HepG2 (cell line): ENCODE results near the gene TMEM129. TPM values are rescaled to one million over a fixed set of nuclear protein-coding genes. Genes with fewer than 3 reads are reported as not detected.

Experiments
- AKNA ChIP-seq: sonication (generic); formaldehyde crosslinking; IDR thresholded peaks from 2 replicates; pipeline ENCODE4 v1.4.0; 2020; ENCODE audit warnings: missing genetic modification reagents, borderline replicate concordance
- BHLHE40 ChIP-seq: IDR thresholded peaks from 2 replicates; pipeline ENCODE4 v1.6.1; 2011; ENCODE audit warnings: low read length, improper control_type of control experiment
- GATAD1 ChIP-seq: IDR thresholded peaks from 2 replicates; pipeline ENCODE4 v1.6.1; 2016; ENCODE audit warnings: missing genetic modification reagents, missing compliant biosample characterization
- GZF1 ChIP-seq: sonication (generic); formaldehyde crosslinking; IDR thresholded peaks from 2 replicates; pipeline ENCODE4 v1.5.1; 2020; ENCODE audit warnings: mild to moderate bottlenecking, missing genetic modification reagents
- KLF9 ChIP-seq: IDR thresholded peaks from 2 replicates; pipeline ENCODE4 v1.6.1; 2016; ENCODE audit warnings: low read depth
- MAZ ChIP-seq, 2 experiments: sonication (generic) in 1 of 2; formaldehyde crosslinking in 1 of 2; IDR thresholded peaks; 2 replicates each; pipeline versions ENCODE4 v1.5.0 to v1.6.1; 2012 to 2020; ENCODE audit warnings: low read depth in 2 of 2, mild to moderate bottlenecking in 2 of 2, borderline replicate concordance in 1 of 2, improper control_type of control experiment in 1 of 2, low read length in 1 of 2, missing genetic modification reagents in 1 of 2, moderate library complexity in 1 of 2
- NRL ChIP-seq: sonication (generic); formaldehyde crosslinking; IDR thresholded peaks from 2 replicates; pipeline ENCODE4 v1.5.0; 2020; ENCODE audit warnings: missing genetic modification reagents, mild to moderate bottlenecking, moderate library complexity, borderline replicate concordance
- PATZ1 ChIP-seq: sonication (generic); formaldehyde crosslinking; IDR thresholded peaks from 2 replicates; pipeline ENCODE4 v1.4.0; 2020; ENCODE audit warnings: missing genetic modification reagents
- RBFOX2 ChIP-seq: fragments of 200-400 bp; formaldehyde crosslinking; IDR thresholded peaks from 2 replicates; pipeline ENCODE4 v1.6.1; 2017; ENCODE audit warnings: low read depth, mild to moderate bottlenecking, low read length
- SMAD9 ChIP-seq: sonication (generic); formaldehyde crosslinking; IDR thresholded peaks from 2 replicates; pipeline ENCODE4 v1.5.1; 2020; ENCODE audit warnings: mild to moderate bottlenecking, missing genetic modification reagents
- TBX2 ChIP-seq: sonication (generic); formaldehyde crosslinking; IDR thresholded peaks from 2 replicates; pipeline ENCODE4 v1.5.0; 2020; ENCODE audit warnings: missing genetic modification reagents, mild to moderate bottlenecking, borderline replicate concordance
- TERF1 ChIP-seq: sonication (generic); formaldehyde crosslinking; IDR thresholded peaks from 2 replicates; pipeline ENCODE4 v1.8.0; 2022; ENCODE audit warnings: mild to moderate bottlenecking, missing genetic modification reagents, moderate library complexity
- ZFY ChIP-seq: sonication (generic); formaldehyde crosslinking; IDR thresholded peaks from 2 replicates; pipeline ENCODE4 v1.4.0; 2020; ENCODE audit warnings: missing genetic modification reagents
- ZNF44 ChIP-seq: sonication (generic); formaldehyde crosslinking; IDR thresholded peaks from 2 replicates; pipeline ENCODE4 v1.5.1; 2020; ENCODE audit warnings: mild to moderate bottlenecking, missing genetic modification reagents
- ZNF574 ChIP-seq: sonication (generic); formaldehyde crosslinking; IDR thresholded peaks from 2 replicates; pipeline ENCODE4 v1.4.0; 2020; ENCODE audit warnings: missing genetic modification reagents
- ZNF639 ChIP-seq: conservative IDR thresholded peaks from 2 replicates; pipeline ENCODE4 v1.6.1; 2018; ENCODE audit warnings: missing genetic modification reagents
- polyA plus RNA-seq, 8 experiments: library from polyadenylated mRNA; depleted of rRNA in 3 of 8; stranded (reverse) in 7 of 8; unstranded in 1 of 8; fragments of >200 nt; fragmentation: Illumina TruSeq in 4 of 8; extraction: Trizol in 4 of 8; gene quantifications; 2 replicates each; pipeline versions ENCODE4 v1.2.1 to v1.2.3, GENCODE V29; 2011 to 2016; ENCODE audit warnings: low read depth in 4 of 8, missing spikeins in 1 of 8, mixed read lengths in 1 of 8; ENCODE audit not compliant: insufficient read depth in 1 of 8
- total RNA-seq, 5 experiments: library from RNA; depleted of rRNA; stranded (reverse); fragments of >200 nt; fragmentation: Illumina TruSeq; extraction: Trizol; gene quantifications; 2 replicates each; pipeline ENCODE4 v1.2.3, GENCODE V29; 2016; ENCODE audit warnings: low read depth in 1 of 5

Gene TMEM129
- total and polyA plus RNA-seq, 2 of the 13 experiments (the other 11 are each of a cell fraction or from before 2014, with no cell fraction given): 19.0 to 25.8 TPM

GRCh38 chr4:1768367-1769034 lies 47.4 kb upstream of the TMEM129 start (continued):
- no peak for TF ChIP-seq AKNA (CRISPR knock-in tag)
- no peak for TF ChIP-seq ZNF44 (CRISPR knock-in tag)
- no peak for TF ChIP-seq GATAD1 (CRISPR knock-in tag)
- TF ChIP-seq GZF1 (CRISPR knock-in tag): no peak
- peak; percentile 97 for TF ChIP-seq PATZ1 (CRISPR knock-in tag)
- TF ChIP-seq TBX2 (CRISPR knock-in tag): peak; percentile 47
- TF ChIP-seq SMAD9 (CRISPR knock-in tag): no peak
- TF ChIP-seq NRL (CRISPR knock-in tag): peak; percentile 38; the same call in 1 of the 2 replicates
- TF ChIP-seq MAZ (IDR thresholded peaks at IDR 0.05; ENCODE audit: borderline replicate concordance, low read depth, low read length): no peak
- TF ChIP-seq MAZ (CRISPR knock-in tag; IDR thresholded peaks at IDR 0.05; ENCODE audit: low read depth): peak; percentile 46; the same call in 1 of the 2 replicates
- TF ChIP-seq RBFOX2: peak; percentile 84
- TF ChIP-seq TERF1: 0 out of 2 replicates have a peak, but pooled peaks have one; percentile 38
- TF ChIP-seq BHLHE40: peak; percentile 67
- TF ChIP-seq KLF9 (CRISPR knock-in tag): no peak
- TF ChIP-seq ZFY (CRISPR knock-in tag): peak; percentile 51; the same call in 1 of the 2 replicates
- peak; percentile 62 for TF ChIP-seq ZNF574 (CRISPR knock-in tag)
- TF ChIP-seq ZNF639 (CRISPR knock-in tag): no peak
